ENCODE results near the gene MYO1B. TPM values are rescaled to one million over a fixed set of nuclear protein-coding genes. Genes with fewer than 3 reads are reported as not detected.

The MYO1B gene
- total and polyA plus RNA-seq, 8 donors, result 136 to 305 (median 197) TPM

DNA sequence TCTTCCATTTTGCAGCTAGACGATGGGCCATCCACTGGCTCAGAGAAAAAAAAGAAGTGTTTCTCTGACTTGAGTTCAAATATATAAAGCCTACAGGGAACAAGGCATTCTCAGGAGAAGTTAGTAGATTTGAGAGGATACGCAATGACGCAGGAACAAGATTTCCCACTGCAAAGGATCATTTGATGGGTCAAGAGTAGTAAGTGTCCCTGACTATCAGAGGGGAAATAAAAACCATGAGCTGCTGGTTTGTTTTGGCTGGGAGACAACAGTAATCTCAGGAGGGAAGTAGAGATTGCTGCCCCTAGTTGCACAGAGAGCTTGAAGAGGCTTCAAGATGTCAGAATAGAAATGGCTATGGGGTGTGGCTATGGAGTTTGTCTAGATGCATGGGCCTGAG, 22.3 kb upstream of the MYO1B start:
- H3K27ac ChIP-seq, result no peak overlapping the region
- no peak for DNase-seq
- no peak overlapping the region for H3K4me3 ChIP-seq
- intact Hi-C loops (cut with DNase I), result no loop called here
- TF ChIP-seq, protein P1, sequence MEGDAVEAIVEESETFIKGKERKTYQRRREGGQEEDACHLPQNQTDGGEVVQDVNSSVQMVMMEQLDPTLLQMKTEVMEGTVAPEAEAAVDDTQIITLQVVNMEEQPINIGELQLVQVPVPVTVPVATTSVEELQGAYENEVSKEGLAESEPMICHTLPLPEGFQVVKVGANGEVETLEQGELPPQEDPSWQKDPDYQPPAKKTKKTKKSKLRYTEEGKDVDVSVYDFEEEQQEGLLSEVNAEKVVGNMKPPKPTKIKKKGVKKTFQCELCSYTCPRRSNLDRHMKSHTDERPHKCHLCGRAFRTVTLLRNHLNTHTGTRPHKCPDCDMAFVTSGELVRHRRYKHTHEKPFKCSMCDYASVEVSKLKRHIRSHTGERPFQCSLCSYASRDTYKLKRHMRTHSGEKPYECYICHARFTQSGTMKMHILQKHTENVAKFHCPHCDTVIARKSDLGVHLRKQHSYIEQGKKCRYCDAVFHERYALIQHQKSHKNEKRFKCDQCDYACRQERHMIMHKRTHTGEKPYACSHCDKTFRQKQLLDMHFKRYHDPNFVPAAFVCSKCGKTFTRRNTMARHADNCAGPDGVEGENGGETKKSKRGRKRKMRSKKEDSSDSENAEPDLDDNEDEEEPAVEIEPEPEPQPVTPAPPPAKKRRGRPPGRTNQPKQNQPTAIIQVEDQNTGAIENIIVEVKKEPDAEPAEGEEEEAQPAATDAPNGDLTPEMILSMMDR (IDR thresholded peaks at IDR 0.05), result no peak
- no peak for ATAC-seq
- peaks cover 0 to 6% of the 10 kb centered on the region in 2 donors for H3K4me1 ChIP-seq
- no peaks in the 10 kb centered on the region for H3K9me3 ChIP-seq
- H3K36me3 ChIP-seq, result no peaks in the 10 kb centered on the region
- H3K27me3 ChIP-seq, result no peaks in the 10 kb centered on the region

DNA sequence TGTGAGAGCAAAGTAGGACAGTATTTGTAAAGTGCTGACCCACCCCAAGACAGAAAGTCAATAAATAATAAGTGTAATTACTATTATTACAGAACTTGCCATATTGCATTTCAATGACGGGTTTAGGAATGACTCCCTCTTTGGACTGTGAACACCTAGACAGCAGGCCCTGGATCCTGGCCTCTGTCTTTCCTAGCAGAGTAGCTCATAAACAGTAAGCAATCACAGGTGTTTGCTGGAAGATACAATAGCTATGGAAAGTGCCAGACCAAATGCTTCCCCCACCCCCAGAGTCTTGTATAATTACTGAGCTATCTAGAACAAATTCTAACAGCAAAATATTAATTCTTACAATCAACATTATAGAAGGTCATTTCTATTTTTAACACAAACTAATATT, 20.1 kb upstream of the MYO1B start:
- Histone ChIP-seq H3K27me3 (no peaks in the 10 kb centered on the region), H3K27ac (no peak overlapping the region), H3K4me1 (no peaks in the 10 kb centered on the region), H3K4me3 (no peak overlapping the region), H3K9me3 (no peaks in the 10 kb centered on the region), H3K36me3 (no peaks in the 10 kb centered on the region)
- DNase-seq, result no peak
- intact Hi-C loops (cut with DNase I), result no loop called here
- TF ChIP-seq, protein P1 (IDR thresholded peaks at IDR 0.05), result no peak
- ATAC-seq, result no peak

DNA sequence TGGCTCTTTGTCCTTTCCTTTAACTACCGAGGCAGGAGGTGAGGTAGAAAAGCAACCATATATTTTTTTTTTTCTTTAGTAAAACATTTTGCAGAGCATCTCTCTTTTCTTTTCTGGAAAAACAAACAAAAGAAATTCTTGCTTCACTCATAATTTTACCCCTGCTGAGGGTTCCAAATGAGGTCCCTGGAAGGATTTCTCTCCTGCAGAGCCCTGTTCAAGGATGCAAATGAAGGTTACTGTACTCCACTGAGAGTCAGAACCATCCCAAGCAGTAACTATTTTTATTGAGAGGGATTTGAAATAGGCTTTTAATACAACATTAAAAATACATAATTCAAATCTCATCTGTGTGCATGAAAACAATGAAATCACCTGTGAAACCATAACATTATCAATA, 19.5 kb upstream of the MYO1B start:
- Histone ChIP-seq H3K27ac (no peak overlapping the region), H3K4me3 (no peak overlapping the region), H3K27me3 (no peaks in the 10 kb centered on the region), H3K9me3 (no peaks in the 10 kb centered on the region), H3K36me3 (no peaks in the 10 kb centered on the region), H3K4me1 (peaks cover 0 to 3% of the 10 kb centered on the region in 2 donors)
- TF ChIP-seq, protein P1 (IDR thresholded peaks at IDR 0.05), result no peak
- intact Hi-C loops (cut with DNase I), result no loop called here
- DNase-seq, result no peak
- no peak for ATAC-seq

DNA sequence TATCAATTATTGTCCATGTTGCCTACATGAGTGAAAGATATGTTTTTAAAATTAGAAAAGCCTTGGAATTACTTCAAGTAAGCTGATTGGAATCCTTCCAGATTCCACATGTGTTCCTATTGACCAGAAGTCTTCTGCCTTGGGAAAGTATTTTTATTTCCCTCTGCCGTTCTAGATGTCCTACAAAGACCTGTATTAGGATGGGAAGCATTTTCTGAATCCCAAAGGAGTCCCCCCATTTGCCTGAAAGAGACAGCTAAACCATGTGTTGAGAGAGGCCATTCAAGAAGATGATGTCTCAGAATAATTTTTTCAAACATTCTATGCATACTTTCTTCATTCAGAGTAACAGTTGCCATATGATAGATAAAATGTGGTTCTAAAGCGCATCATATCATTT, 19.0 kb upstream of the MYO1B start:
- Histone ChIP-seq H3K27ac (no peak overlapping the region), H3K36me3 (no peaks in the 10 kb centered on the region), H3K9me3 (no peaks in the 10 kb centered on the region), H3K27me3 (no peaks in the 10 kb centered on the region), H3K4me3 (no peak overlapping the region), H3K4me1 (peaks cover 0 to 4% of the 10 kb centered on the region in 2 donors)
- ATAC-seq (no peak), DNase-seq (no peak)
- TF ChIP-seq, protein P1 (IDR thresholded peaks at IDR 0.05), result no peak
- intact Hi-C loops (cut with DNase I), result no loop called here

DNA sequence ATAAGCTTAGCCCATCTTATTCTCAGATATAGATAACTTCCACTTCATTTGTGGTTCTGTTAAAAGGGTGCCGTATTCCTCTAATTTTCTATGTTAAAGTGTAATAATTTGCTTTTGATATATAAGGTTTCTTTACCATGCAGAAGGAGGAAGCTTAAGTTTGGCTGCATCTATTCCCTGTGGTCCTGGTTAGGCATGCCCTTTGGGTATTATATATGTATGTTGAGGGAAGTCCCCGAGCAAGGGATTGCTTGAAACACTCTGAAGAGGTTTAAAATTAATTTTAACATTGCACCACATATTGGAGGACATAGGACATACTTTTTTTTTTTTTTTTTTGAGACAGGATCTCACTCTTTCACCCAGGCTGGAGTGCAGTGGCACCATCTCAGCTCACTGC, 16.9 kb upstream of the MYO1B start:
- H3K9me3 ChIP-seq, result no peaks in the 10 kb centered on the region
- no peaks in the 10 kb centered on the region for H3K27me3 ChIP-seq
- peaks cover 4 to 5% of the 10 kb centered on the region in 2 donors for H3K4me1 ChIP-seq
- no peak overlapping the region for H3K27ac ChIP-seq
- no peaks in the 10 kb centered on the region for H3K36me3 ChIP-seq
- intact Hi-C loops (cut with DNase I), result no loop called here
- ATAC-seq, result no peak
- DNase-seq, result no peak
- H3K4me3 ChIP-seq, result no peak overlapping the region
- TF ChIP-seq, protein P1 (IDR thresholded peaks at IDR 0.05), result no peak

All from left lung (tissue), 10 donors.